ENCODE data around the gene CYSLTR2. TPM values are rescaled to one million over a fixed set of nuclear protein-coding genes. Genes with fewer than 3 reads are reported as not detected.
"Not testable (repeated sequence)": the region's sequence is repeated elsewhere in the genome, so short reads cannot be mapped to it uniquely, and the experiment has no call there.

Gene CYSLTR2
- total RNA-seq, 1 experiment from 2014 or later, result not detected

- Histone ChIP-seq H3K4me3 (ENCODE audit: low read depth in 2 of 2, low read length in 2 of 2) (no peak overlapping the region), H3K27me3 (ENCODE audit: control insufficient read depth, insufficient read depth, low read length) (no peaks in the 10 kb centered on the region), H3K9me3 (ENCODE audit: control insufficient read depth, insufficient read depth, low read depth, low read length) (peaks cover 3% of the 10 kb centered on the region; the same call in 1 of the 2 replicates), H3K36me3 (ENCODE audit: control insufficient read depth, insufficient read depth, low read length) (no peaks in the 10 kb centered on the region), H3K4me1 (ENCODE audit: control insufficient read depth, insufficient read depth, low read length) (no peaks in the 10 kb centered on the region), H3K27ac (ENCODE audit: low read length) (no peak overlapping the region)
- BruUV-seq (replicated peaks), result no TSS peak
- CTCF ChIA-PET, result no interaction called here
- DNase-seq (ENCODE audit: low read depth, low spot score) (no peak), ATAC-seq (no peak)
- POLR2A ChIA-PET, result interaction anchor here (0.6 kb wide), 1 partner anchor 69 kb away, joined by 3 read pairs; no protein-coding TSS in a partner anchor
- intact Hi-C loops (cut with micrococcal nuclease; ENCODE audit: unreplicated experiment), result no loop called here
- in situ Hi-C loops (cut with HindIII; ENCODE audit: low pct_unique_long_range_greater_than_20kb, low sequenced_read_pairs), result no loop called here
- no peak for TF ChIP-seq POLR2AphosphoS5 (IDR thresholded peaks at IDR 0.05; ENCODE audit: low read depth, low read length)
- TF ChIP-seq, protein P1, sequence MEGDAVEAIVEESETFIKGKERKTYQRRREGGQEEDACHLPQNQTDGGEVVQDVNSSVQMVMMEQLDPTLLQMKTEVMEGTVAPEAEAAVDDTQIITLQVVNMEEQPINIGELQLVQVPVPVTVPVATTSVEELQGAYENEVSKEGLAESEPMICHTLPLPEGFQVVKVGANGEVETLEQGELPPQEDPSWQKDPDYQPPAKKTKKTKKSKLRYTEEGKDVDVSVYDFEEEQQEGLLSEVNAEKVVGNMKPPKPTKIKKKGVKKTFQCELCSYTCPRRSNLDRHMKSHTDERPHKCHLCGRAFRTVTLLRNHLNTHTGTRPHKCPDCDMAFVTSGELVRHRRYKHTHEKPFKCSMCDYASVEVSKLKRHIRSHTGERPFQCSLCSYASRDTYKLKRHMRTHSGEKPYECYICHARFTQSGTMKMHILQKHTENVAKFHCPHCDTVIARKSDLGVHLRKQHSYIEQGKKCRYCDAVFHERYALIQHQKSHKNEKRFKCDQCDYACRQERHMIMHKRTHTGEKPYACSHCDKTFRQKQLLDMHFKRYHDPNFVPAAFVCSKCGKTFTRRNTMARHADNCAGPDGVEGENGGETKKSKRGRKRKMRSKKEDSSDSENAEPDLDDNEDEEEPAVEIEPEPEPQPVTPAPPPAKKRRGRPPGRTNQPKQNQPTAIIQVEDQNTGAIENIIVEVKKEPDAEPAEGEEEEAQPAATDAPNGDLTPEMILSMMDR (IDR thresholded peaks at IDR 0.05), result no peak
These were observed 13.4 kb downstream of the CYSLTR2 start for GRCh38 chr13:48667136-48667535.

DNA sequence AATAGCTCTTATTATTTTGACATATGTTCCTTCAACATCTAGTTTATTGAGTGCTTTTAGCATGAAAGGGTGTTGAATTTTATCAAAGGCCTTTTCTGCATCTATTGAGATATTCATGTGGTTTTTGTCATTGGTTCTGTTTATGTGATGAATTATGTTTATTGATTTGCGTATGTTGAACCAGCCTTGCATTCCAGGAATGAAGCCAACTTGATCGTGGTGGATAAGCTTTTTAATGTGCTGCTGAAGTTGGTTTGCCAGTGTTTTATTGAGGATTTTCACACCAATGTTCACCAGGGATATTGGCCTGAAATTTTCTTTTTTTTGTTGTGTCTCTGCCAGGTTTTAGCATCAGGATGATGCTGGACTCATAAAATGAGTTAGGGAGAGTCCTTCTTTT, 17.7 kb downstream of the CYSLTR2 start:
- H3K4me3 ChIP-seq (ENCODE audit: low read depth in 2 of 2, low read length in 2 of 2); intact Hi-C loops (cut with micrococcal nuclease; ENCODE audit: unreplicated experiment); H3K4me1 ChIP-seq (ENCODE audit: control insufficient read depth, insufficient read depth, low read length); H3K36me3 ChIP-seq (ENCODE audit: control insufficient read depth, insufficient read depth, low read length); in situ Hi-C loops (cut with HindIII; ENCODE audit: low pct_unique_long_range_greater_than_20kb, low sequenced_read_pairs); BruUV-seq (replicated peaks); ATAC-seq; H3K27ac ChIP-seq (ENCODE audit: low read length); DNase-seq (ENCODE audit: low read depth, low spot score); H3K9me3 ChIP-seq (ENCODE audit: control insufficient read depth, insufficient read depth, low read depth, low read length); CTCF ChIA-PET; H3K27me3 ChIP-seq (ENCODE audit: control insufficient read depth, insufficient read depth, low read length); POLR2A ChIA-PET: not testable (repeated sequence)

DNA sequence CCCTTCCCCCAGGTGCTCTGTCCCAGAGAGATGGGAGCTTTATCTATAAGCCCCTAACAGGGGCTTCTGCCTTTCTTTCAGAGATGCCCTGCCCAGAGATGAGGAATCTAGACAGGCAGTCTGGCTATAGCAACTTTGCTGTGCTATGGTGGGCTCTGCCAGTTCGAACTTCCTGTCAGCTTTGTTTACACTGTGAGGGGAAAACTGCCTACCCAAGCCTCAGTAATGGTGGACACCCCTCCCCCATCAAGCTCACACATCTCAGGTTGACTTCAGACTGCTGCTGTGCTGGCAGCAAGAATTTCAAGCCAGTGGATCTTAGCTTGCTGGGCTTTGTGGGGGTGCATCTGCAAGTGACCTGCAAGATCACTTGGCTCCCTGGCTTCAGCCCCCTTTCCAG, 21.5 kb downstream of the CYSLTR2 start:
- intact Hi-C loops (cut with micrococcal nuclease; ENCODE audit: unreplicated experiment), result no loop called here
- POLR2A ChIA-PET, result no interaction called here
- ATAC-seq (no peak), DNase-seq (ENCODE audit: low read depth, low spot score) (no peak)
- BruUV-seq (replicated peaks), result no TSS peak
- H3K9me3 ChIP-seq (ENCODE audit: control insufficient read depth, insufficient read depth, low read depth, low read length), result no peaks in the 10 kb centered on the region
- no peaks in the 10 kb centered on the region for H3K27me3 ChIP-seq (ENCODE audit: control insufficient read depth, insufficient read depth, low read length)
- no peaks in the 10 kb centered on the region for H3K36me3 ChIP-seq (ENCODE audit: control insufficient read depth, insufficient read depth, low read length)
- in situ Hi-C loops (cut with HindIII; ENCODE audit: low pct_unique_long_range_greater_than_20kb, low sequenced_read_pairs), result no loop called here
- H3K4me1 ChIP-seq (ENCODE audit: control insufficient read depth, insufficient read depth, low read length), result no peaks in the 10 kb centered on the region
- TF ChIP-seq POLR2AphosphoS5 (IDR thresholded peaks at IDR 0.05; ENCODE audit: low read depth, low read length) (no peak), TCF7L2 (IDR thresholded peaks at IDR 0.05; ENCODE audit: low read depth, low read length) (no peak), SIN3A (IDR thresholded peaks at IDR 0.05; ENCODE audit: borderline replicate concordance, insufficient read depth, low read depth, low read length) (no peak)
- TF ChIP-seq, protein P2, sequence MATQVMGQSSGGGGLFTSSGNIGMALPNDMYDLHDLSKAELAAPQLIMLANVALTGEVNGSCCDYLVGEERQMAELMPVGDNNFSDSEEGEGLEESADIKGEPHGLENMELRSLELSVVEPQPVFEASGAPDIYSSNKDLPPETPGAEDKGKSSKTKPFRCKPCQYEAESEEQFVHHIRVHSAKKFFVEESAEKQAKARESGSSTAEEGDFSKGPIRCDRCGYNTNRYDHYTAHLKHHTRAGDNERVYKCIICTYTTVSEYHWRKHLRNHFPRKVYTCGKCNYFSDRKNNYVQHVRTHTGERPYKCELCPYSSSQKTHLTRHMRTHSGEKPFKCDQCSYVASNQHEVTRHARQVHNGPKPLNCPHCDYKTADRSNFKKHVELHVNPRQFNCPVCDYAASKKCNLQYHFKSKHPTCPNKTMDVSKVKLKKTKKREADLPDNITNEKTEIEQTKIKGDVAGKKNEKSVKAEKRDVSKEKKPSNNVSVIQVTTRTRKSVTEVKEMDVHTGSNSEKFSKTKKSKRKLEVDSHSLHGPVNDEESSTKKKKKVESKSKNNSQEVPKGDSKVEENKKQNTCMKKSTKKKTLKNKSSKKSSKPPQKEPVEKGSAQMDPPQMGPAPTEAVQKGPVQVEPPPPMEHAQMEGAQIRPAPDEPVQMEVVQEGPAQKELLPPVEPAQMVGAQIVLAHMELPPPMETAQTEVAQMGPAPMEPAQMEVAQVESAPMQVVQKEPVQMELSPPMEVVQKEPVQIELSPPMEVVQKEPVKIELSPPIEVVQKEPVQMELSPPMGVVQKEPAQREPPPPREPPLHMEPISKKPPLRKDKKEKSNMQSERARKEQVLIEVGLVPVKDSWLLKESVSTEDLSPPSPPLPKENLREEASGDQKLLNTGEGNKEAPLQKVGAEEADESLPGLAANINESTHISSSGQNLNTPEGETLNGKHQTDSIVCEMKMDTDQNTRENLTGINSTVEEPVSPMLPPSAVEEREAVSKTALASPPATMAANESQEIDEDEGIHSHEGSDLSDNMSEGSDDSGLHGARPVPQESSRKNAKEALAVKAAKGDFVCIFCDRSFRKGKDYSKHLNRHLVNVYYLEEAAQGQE (IDR thresholded peaks at IDR 0.05; ENCODE audit: insufficient read depth in 1 of 2, low read depth in 2 of 2, low read length in 1 of 2), result no peak
- TF ChIP-seq, protein P1 (IDR thresholded peaks at IDR 0.05), result no peak
- H3K27ac ChIP-seq (ENCODE audit: low read length), result no peak overlapping the region
- CTCF ChIA-PET, result no interaction called here
- H3K4me3 ChIP-seq (ENCODE audit: low read depth in 2 of 2, low read length in 2 of 2), result no peak overlapping the region
